ENCODE results near the gene IGSF21.

IGSF21 gene

DNA sequence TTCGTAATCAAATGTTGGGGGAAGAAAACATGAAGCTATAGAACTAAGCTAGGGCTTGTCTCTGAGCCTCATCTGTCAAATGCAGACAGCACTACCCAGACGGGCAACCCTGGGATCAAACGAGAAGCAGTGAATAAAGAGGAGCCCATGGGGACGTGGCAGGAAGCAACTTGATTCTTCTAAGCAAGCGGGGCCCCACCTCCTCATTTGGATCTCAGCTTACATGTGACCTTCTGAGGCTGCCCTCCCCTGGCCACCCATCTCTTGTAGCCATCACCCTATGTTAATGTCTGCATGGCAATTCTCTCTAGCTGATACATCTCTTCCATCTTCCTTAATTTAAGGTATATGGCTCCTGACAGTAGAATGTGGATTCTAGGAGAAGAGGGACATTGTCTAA lies 171.3 kb downstream of the IGSF21 start:
- DNase-seq = no peak

DNA sequence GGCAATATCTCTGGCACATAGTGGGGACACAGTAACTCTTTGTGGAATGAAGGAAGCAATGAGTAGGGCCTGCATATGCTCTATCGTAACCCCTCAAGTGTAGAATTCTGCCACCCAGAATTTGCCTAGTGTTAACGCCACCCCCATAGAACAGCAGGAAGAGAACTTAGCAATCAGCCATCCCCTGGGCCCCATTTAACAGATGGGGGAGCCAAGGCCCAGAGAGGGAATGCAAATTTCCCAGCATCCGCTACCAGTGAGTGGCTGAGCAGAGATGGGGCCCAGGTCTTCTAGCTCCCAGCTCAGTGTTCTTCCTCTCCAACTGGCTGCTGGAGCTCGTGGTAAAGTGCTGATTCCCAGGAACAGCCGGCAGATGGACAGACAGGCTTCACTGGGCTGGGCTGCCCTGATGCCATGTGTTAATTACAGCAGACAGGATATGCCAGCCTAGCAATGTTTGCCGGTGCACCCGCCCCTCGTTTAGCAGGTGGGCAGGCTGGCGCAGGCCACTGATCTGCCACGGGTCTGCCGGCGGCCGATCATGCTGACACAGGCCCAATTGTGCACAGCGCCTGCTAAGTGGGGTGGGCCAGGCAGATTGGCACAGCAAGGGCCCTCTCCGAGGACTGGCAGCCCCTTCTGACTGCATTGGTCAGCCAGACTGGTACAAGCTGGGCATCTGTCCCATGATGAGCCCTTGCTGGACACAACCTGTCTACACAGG lies 171.9 kb downstream of the IGSF21 start:
- no peak for DNase-seq

DNA sequence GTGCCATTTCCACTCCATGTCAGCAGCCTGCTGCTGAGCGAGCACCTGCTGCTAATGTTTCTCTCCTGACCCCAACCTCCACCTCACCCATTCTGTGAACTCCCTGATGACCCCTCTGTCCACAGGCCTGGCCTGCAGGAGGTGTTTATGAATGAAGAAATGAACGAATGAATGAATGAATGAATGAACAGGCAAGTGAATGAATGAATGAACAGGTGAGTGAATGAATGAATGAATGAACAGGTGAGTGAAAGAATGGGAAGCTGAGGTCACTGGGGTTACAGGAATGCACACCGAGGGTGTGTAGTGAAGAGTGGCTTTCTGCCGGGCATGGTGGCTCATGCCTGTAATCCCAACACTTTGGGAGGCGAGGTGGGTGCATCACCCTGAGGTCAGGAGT lies 173.4 kb downstream of the IGSF21 start:
- DNase-seq = no peak

DNA sequence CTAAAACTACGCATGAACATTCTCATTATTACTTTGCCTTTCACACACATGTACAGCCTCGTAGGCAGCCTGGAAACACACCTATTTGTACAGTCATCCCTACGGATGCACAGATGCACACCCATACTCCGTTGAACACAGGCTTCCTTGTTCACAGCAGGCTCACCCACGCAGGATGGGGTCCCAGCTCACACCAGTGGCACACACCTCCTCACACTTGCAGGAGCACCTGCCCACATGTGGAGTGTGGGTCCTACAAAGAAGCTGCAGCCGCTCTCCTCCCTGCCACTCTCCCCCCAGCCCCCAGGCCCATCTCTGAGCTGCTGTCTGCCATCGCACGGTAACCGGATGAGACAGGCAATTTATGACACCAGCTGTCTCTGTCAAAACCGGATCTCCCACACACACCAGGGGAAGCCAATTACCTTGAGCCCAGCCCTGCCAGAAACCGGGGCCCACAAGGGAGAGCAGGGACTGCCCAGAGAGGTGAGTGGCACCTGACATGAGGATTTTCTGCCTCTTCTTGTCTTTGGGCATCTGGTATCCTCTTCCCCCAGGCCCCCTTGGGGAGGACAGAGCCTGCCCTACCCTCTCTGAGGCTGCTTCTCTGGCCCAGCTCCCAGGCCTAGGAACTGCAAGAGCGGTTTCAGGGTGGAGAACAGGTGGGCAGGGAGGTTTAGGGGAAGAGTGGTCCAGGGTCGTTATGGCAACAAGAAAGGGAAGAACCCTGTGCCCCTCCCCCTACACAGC lies 175.4 kb downstream of the IGSF21 start:
- no peak for DNase-seq

DNA sequence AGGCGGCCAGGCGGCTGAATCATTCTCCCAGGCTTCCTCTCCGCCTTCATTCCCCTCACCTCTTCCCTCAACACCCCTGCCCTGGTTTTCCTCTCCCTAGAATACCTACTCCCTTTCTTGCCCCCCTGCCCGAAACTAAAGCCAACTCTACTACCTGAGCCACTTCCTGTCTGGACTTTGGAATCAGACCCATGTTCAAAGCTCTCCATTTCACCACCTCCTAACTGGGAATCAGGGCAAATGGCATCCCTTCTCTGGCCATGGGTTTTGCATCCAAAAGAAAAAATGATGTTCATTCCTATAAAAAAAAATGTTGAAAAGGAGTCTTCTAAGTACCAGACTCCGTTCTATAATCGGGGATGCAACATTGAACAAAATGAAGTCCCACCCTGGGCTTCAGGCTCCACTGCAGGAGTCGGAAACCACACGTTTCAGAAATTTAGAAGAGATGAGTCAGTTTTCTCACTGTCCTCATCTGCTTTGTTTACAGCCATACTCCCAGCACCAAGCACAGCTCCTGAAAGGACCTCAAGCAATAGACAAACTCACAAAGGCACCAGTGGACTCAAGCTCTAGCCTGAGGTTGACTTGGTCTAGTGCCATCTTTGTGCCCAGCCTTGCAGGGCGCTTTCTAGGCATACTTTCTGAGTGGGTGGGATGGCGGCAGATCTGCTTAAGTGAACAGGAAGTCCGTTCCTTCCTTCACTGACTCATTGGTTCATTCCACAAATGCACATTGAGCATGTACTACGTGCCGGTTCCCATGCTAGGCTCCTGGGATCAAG lies 176.2 kb downstream of the IGSF21 start:
- DNase-seq = no peak

DNA sequence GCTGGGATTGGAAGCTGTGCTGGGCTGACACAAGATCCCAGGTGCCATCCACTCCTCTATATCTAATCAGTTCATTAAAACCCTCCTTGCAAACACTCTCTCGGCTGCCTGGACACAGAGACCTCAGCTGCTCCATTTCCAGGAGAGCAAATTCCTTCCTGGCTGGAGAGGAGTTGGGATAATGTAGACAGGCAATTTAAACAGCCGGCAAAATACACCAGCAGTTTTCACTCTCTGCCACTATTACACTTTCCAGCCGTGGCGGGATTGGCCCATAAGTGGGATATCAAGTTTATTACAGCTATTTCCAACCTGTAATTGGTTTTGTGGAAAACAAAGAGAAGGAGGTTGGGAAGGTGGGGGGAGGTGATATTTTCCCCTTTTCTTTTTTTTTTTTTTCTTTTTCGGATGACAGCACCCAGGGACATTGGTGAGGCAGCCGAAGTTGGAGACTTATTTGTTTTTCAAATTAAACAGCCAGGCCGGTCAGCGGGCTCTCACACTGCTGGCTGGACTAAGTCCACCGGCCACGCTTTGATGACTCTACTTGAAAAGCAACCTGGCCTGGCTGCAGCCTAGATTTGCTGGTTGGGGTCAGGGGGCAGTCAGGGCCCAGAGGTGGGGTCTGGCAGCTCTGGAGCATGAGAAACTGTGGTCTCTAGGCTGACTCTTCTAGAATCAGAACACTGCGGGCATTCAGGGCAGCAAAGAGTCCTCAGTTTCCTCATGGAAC lies 177.4 kb downstream of the IGSF21 start:
- DNase-seq = no peak

DNA sequence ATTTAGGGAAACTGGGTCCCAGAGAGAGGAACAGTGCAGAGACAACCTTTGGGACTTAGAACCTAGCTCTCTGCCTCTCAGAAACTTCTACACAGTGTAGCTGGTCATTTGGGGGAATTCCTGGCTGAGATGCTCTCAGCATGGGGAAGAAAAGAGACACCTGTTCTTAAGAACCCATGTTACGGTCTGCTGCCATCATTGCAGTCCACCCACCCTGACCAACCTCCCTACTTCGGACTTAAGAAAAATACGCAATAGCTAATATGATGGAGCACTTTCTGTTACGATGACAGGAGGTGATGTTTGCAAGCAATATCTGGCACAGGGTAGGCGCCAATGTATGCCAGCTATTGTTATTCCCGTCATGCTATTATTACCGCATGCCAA lies 177.9 kb downstream of the IGSF21 start:
- no peak for DNase-seq

DNA sequence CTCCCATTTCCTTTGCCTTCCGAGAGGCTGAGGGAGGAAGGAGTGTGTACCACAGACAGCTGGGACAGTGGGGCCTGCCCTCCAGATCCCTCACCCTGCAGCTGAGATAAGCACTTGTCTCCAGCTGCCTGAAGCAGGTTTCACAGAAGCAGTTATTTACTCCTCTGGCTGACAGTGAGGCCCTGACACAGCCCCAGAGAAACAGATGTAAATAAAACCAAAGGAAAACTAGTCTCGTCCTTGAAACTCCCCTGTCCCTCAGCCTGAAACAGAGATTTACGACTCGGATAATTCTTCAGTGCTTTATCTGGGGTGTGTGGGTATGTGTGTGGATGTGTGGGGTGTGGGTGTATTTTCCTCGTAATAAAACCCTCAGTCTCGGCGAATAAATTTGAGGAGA lies 181.1 kb downstream of the IGSF21 start:
- DNase-seq = no peak

DNA sequence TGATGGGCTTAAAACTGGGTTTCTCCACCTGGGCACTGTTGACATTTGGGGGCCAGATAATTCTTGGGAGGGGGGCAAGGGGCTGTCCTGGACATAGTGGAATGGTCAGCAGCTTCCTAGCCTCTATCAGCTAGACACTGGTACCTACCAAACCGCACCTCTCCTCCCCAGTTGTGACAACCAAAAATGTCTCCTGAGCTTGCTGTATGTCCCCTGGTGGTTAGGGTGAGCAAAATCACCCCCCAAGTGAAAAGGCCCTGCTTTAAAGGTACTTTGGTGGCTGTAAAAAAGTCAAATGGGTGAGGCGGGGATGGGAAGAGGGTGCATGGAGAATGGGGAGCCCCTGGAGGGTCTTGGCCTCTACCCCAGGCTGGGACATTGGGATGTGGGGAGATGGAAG lies 182.0 kb downstream of the IGSF21 start:
- no peak for DNase-seq

DNA sequence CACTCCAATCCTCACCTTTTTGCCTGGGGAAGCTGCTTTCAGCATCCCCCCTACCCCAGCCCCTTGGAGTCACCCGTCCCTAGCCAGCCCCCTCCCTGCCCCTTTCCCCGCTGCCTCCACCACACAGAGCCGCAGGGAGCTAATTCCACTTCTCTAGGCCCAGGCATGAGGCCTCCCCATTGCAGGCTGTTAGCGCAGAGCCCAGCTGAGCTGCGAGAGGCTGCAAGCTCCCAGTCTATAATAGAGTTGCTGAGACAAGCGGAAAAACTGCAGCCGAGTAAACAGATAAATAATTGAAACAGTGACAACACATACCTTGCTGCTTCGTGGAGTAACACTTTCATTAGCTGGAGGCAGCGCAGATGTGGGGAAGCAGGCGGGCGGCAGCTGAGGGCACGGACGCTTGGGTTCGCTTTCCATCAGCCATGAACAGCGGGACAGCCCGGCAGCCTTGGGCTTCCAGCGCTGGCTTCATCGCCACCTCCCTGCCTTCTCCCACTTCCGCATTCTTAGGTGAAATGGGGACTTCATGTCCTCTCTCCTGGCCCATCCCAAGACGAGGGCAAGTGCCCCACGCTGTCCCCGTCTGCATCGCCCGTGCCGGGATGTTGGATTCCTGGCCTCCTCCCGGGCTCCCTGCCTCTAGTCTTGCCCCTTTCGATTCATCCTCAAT lies 183.3 kb downstream of the IGSF21 start:
- no peak for DNase-seq

DNA sequence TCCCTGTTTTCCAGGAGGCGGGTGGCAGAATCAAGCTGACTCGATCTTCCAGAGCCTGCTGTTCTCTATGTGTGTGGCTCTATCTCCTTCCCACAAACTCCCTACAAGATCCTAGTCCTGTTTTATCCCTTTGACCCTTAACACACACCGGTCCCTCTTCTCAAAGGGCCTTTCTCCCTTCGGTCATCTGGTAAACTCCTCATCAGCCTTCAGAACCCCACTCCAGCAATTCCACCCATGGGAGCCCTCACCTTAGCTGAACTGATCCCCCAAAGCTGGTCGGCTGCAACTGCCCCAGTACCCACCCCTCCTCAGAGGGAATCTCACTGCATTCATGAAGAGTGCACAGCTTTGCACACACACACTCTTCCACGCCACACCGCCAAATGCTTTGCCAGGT lies 184.9 kb downstream of the IGSF21 start:
- DNase-seq = no peak

DNA sequence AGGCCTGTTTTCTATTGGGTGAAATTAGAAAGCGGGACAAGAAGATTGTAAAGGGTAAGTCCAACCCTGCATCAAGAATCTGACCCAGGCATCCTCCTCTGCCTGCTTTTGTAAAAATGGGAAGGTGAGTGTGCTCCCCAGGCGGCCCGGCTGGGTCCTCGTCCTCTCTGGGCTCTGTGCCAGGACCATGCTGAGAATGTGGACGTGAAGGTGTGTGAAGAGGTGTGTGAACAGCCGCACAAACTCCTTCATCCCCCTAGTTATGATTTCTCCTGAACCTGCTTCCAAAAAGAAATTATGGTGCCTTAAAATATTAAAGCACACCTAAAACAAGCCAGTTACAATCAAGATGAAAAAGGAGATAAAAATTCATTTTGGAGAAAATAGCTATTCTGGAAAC lies 185.7 kb downstream of the IGSF21 start:
- DNase-seq = no peak

DNA sequence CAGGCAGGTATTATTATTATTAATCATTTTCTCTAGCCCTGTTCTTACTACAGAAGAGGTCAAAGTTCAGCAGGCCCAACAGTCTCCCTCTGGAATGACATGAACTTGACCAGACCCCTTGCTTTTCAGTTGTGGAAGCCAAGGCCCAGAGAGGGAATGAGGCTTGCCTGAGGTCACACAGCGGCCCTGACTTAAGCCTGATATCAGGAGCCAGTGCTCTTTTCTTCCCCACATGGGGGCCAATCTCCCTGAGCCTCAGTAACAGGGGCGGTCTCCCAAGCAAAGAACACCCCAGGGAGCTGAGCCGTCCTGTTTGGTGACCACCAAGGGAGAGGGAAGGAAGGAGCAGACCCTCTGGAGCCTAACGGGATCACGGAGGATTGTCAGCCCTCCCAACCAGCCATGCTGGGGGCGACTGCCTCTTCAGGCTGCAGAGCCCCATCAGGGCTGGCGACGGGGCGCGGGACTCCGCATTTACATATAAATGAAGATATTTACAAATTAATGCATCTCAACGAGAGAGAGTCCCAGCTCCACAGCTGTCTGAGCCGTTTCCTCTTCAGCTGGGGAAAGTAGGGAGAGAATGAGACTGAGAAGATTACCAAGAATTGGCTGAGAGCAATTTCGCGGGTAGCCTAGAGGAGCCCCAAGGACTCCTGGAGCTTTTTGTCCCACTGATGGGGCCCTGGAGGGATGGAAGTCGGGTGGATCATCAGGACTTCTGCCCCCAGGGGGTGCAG lies 187.0 kb downstream of the IGSF21 start:
- DNase-seq = no peak

DNA sequence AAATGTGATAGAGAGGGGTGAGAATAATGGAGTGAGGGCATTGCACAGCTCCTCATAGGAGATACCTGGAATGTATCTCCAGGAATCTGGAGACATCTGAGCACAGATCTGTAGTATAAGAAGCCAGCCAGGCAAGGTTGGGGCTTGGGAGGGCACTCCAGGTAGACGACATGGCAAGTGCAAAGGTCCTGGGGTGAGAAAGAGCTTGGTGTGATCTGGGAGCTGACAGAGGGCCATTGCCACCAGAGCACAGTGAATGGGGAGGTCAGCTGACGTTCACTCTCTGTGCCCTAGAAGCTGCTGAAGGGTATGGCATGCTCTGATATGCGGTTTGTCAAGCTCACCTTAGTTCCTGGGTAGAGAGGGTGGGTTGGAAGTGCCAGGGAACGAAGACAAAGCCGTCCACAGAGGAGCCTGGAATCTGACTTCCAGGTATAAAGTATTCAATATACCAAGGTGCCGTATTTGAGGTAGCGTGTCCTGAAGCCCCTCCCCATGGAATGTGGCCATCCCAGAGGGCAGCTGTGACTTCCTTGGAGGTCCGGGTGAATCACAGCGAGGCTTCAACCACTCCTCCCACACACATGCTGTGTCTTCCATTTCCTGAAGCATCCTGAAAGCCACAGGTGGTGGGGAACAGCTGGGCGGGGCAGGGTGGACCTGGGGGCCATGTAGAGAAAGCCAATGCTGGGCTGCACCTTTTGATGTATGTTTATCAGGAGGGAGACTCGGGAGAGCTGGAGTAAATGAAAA lies 190.5 kb downstream of the IGSF21 start:
- DNase-seq = no peak

DNA sequence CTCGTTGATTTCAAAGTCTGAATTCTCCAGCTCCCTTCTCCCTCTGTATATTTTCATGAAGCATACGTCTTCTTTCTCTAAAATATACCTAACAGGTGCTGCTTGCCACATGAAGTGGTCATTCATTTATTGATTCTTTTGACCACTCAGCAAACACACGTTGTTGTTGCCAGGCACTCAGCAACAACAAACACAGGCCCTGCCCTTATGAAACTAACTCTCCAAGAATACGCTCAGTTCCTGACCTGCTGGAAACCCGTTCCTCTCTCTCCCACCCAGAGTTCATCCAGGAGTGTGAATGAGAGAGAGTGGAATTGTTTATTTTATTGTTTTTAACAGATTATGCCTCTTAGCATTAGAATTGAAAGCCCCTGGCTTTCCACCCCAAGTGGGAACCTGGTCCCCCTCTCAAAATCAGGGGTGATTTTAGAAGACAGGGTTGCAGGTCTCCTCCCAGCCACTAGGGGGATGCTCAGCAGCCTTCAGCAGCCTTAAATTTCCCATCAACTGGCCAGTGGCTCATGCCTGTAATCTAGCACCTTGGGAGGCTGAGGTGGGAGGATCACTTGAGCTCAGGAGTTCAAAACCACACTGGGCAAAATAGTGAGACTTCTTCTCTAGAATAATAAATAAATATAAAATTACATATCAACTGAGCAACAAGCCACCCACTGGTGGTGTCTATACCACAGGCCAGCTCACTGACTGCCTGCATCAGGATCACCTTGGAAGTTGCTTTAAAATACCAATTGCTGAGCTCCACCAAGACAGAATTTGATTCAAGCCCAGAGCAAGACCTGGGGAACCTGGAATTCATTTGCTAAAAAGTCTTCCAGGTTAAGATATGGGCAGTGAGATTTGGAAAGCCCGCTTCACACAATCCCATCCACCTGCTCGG lies 192.1 kb downstream of the IGSF21 start:
- no peak for DNase-seq

DNA sequence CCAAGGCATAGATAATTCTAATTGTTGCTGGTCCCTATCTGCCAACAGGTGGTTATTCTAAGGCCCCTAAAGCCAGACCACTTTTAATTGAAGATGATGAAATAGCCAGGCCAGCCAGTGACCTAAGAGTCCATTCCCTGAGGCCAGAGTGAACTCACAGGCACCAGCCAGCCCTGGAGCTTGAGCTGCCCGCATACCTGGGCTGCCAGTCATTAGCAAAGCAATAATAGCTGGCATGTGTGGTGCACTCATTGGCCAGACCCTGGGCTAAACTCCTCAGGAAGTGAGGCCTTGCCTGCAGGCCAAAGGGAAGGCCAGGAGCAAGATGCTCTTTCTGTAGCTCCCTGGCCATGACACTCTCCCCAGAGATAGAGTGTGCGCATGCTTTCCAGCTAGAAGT lies 192.8 kb downstream of the IGSF21 start:
- no peak for DNase-seq

DNA sequence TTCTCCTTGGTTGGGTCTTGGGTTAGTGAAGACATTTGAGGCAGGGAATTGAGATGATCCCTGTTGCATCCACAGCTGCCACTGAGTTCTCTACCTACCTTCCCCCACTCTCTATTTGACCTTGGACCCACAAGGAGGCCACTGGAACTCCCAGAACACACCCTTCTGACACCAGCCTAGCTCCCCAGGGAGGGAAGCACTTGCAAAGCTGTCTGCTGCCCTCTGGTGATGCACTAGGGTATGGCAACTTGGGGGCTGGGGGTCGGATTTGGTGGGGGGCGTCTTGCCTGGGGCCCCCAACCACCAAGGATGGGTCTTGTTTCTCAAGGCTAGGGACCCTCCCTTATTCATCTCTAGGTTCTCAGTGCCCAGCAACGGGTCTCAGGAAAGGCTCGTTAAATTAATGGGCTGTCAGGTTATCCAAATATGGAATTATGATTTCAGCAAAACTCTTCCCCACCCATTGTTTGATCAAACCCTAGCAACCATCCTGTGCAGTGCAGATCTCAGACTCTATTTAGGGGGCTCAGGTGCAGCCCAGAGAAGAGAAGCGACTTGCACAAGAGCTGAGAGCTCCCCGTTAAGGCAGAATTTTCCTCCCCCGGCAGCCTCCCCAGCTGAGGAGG lies 195.3 kb downstream of the IGSF21 start:
- DNase-seq = no peak

DNA sequence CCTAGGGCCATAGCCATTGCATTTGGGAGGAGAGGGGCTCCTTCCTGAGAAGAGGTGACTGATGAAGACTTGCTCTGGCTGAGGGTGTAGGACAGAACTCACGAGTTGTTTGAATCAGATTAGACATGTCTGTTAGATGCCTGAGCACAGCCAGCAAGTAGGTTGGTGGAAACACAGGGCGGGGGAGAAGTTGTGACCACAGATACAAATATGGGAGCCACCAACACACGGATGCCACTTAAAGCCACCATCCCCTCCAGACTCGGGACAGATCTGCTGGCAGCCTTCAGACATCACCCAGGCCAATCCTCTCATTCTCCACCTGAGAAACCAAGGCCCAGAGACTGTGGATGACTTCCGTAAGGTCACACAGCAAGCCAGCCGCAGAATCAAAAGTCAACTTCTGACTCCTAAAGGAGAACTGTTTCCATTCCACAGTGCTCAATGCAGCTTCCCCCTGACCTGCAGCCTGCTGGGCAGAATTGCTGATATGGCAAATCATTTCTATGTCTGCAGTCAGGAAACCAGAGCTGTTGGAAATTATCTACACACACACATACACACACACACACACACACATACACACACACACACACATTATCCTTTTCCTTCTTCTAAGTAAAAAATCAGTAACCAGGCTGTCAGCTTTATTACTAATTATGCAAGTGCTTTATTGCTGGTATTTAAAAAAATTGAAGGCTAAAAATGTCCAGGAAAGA lies 196.7 kb downstream of the IGSF21 start:
- DNase-seq = no peak
